LNCaP clone FGC (cell line): ENCODE results near the gene HAGHL.

Source experiments
- DNase-seq: peaks from one replicate; pipeline ENCODE4 v3.0.0-alpha.2; 2011; ENCODE audit warnings: low read depth
- H3K4me3 ChIP-seq: 2 replicates; pipeline ENCODE4 v1.5.1; 2011; ENCODE audit warnings: mild to moderate bottlenecking, low read depth, low read length, control low read depth
- CTCF ChIP-seq: IDR thresholded peaks from 2 replicates; pipeline ENCODE4 v1.5.1; 2012; ENCODE audit warnings: mild to moderate bottlenecking; ENCODE audit not compliant: control insufficient read depth, insufficient read depth; ENCODE audit errors: extremely low read depth

The HAGHL gene

GRCh38 chr16:726438-727290 lies at the start of gene HAGHL, which contains the start of gene CCDC78:
Gene HAGHL, plus strand, starts transcription at chr16:727106. Its CDS starts 404 bp downstream, at chr16:727510.
Gene CCDC78, minus strand, starts transcription at chr16:726443. Its CDS starts 76 bp downstream, at chr16:726367.
- peak; percentile 41 for DNase-seq
- peak within 1 kb of the TSS; percentile 88 for H3K4me3 ChIP-seq
- TF ChIP-seq CTCF: no peak

GRCh38 chr16:677316-678190 lies 49.4 kb upstream of the HAGHL start:
- H3K4me3 ChIP-seq: no peak overlapping the region
- no peak for TF ChIP-seq CTCF

GRCh38 chr16:678209-678857 lies 48.6 kb upstream of the HAGHL start:
- no peak for TF ChIP-seq CTCF
- no peak for DNase-seq
- no peak overlapping the region for H3K4me3 ChIP-seq

More at GRCh38 chr16:677316-678190, 49.4 kb upstream of the HAGHL start:
- DNase-seq: no peak

- TF ChIP-seq CTCF: no peak
- H3K4me3 ChIP-seq: peak overlapping the region; percentile 52
- DNase-seq: peak; percentile 59
Observed at GRCh38 chr16:678858-679813, 47.8 kb upstream of the HAGHL start.

GRCh38 chr16:679814-680624 lies 46.9 kb upstream of the HAGHL start, which contains the start of gene STUB1:
Gene STUB1, plus strand, starts transcription at chr16:680410. Its CDS starts 116 bp downstream, at chr16:680526.
- DNase-seq: no peak
- TF ChIP-seq CTCF: no peak
- peak within 1 kb of the TSS; percentile 72 for H3K4me3 ChIP-seq
